HCT116 (cell line): Measurements from ENCODE around the gene C1QTNF3.

ENCODE experiments used
- CEBPB ChIP-seq: IDR thresholded peaks from 2 replicates; pipeline ENCODE4 v1.6.1; 2012; ENCODE audit warnings: low read depth
- EZH2 ChIP-seq: fragments of 200-600 bp; sonication (generic); IDR thresholded peaks from 2 replicates; pipeline ENCODE4 v1.6.1; 2017; ENCODE audit warnings: antibody characterized with exemption, mixed run types
- FOSL1 ChIP-seq: IDR thresholded peaks from 2 replicates; pipeline ENCODE4 v1.6.1; 2012; ENCODE audit warnings: low read depth
- JUND ChIP-seq: IDR thresholded peaks from 2 replicates; pipeline ENCODE4 v1.6.1; 2012
- POLR2A ChIP-seq: IDR thresholded peaks from 2 replicates; pipeline ENCODE4 v1.7.0; 2011; ENCODE audit warnings: borderline replicate concordance; ENCODE audit not compliant: insufficient read depth, insufficient read length; ENCODE audit errors: extremely low read depth
- POLR2AphosphoS5 ChIP-seq: IDR thresholded peaks from 2 replicates; pipeline ENCODE4 v1.6.1; 2011; ENCODE audit warnings: mild to moderate bottlenecking, low read depth, low read length, moderate library complexity
- RAD21 ChIP-seq: IDR thresholded peaks from 2 replicates; pipeline ENCODE4 v1.6.1; 2012; ENCODE audit warnings: low read depth, mild to moderate bottlenecking
- SIN3A ChIP-seq: IDR thresholded peaks from 2 replicates; pipeline ENCODE4 v1.6.1; 2012; ENCODE audit warnings: low read depth
- TCF7L2 ChIP-seq: IDR thresholded peaks from 2 replicates; pipeline ENCODE4 v1.7.0; 2011; ENCODE audit warnings: borderline replicate concordance, inconsistent platforms; ENCODE audit not compliant: insufficient read depth, insufficient read length; ENCODE audit errors: extremely low read depth
- ZNF274 ChIP-seq: fragments of 200-500 bp; sonication (Bioruptor generic); IDR thresholded peaks from 2 replicates; pipeline ENCODE4 v1.6.1; 2014; ENCODE audit warnings: mild to moderate bottlenecking, low read depth, low read length, inconsistent platforms
- TF ChIP-seq, protein P1 (sequence below), 3 experiments: fragments of 200-600 bp in 1 of 3; sonication (generic) in 1 of 3; IDR thresholded peaks in 2 of 3; conservative IDR thresholded peaks in 1 of 3; 2 replicates each; pipeline ENCODE4 v1.5.1; 2012 to 2017; ENCODE audit warnings: low read depth in 2 of 3, low read length in 2 of 3, antibody characterized with exemption in 1 of 3, borderline replicate concordance in 1 of 3, control low read depth in 1 of 3, mild to moderate bottlenecking in 1 of 3, mixed read lengths in 1 of 3, mixed run types in 1 of 3, moderate library complexity in 1 of 3; ENCODE audit not compliant: insufficient read depth in 1 of 3
- TF ChIP-seq, protein P2 (sequence below): IDR thresholded peaks from 2 replicates; pipeline ENCODE4 v1.6.1; 2012

DNA sequence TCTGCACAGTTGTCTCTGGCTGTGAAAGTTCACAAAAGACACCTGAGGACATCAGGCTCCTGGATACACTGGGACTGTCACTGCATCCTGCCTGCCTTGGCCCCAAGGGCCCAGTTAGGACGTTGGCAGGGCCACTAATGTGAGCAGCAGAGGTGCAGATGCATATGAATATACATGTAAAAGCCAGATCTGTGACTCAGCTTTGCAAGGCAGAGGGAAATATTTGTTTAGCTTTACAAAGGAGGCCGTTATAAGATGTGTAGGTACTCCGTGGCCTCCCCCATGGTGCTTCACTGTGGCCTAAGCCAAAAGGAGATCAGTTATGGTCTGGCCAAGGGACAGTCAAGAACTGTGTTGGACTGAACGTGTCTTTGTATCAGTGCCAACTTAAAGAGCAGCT is 4.1 kb upstream of the C1QTNF3 start:
- TF ChIP-seq SIN3A (no peak), POLR2AphosphoS5 (no peak), RAD21 (no peak), EZH2 (no peak), POLR2A (no peak), CEBPB (no peak), JUND (no peak), ZNF274 (no peak), FOSL1 (no peak), TCF7L2 (no peak)
- TF ChIP-seq, protein P1, sequence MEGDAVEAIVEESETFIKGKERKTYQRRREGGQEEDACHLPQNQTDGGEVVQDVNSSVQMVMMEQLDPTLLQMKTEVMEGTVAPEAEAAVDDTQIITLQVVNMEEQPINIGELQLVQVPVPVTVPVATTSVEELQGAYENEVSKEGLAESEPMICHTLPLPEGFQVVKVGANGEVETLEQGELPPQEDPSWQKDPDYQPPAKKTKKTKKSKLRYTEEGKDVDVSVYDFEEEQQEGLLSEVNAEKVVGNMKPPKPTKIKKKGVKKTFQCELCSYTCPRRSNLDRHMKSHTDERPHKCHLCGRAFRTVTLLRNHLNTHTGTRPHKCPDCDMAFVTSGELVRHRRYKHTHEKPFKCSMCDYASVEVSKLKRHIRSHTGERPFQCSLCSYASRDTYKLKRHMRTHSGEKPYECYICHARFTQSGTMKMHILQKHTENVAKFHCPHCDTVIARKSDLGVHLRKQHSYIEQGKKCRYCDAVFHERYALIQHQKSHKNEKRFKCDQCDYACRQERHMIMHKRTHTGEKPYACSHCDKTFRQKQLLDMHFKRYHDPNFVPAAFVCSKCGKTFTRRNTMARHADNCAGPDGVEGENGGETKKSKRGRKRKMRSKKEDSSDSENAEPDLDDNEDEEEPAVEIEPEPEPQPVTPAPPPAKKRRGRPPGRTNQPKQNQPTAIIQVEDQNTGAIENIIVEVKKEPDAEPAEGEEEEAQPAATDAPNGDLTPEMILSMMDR (IDR thresholded peaks at IDR 0.05 in 2 of 3, conservative IDR thresholded peaks at IDR 0.05 in 1 of 3; ENCODE audit: borderline replicate concordance in 1 of 3, insufficient read depth in 1 of 3, low read depth in 2 of 3, low read length in 2 of 3), result no peak
- TF ChIP-seq, protein P2, sequence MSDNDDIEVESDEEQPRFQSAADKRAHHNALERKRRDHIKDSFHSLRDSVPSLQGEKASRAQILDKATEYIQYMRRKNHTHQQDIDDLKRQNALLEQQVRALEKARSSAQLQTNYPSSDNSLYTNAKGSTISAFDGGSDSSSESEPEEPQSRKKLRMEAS, result no peak
